Measurements from ENCODE around the gene PDIA5.
A peak's percentile ranks its signal among the peaks of the same experiment; 100 is the strongest.

The PDIA5 gene

GRCh38 chr3:123038751-123039150, 28.1 kb upstream of the PDIA5 start:
- Histone ChIP-seq H3K27ac (no peak overlapping the region), H3K4me3 (no peak overlapping the region)

GRCh38 chr3:123039178-123039577, 27.6 kb upstream of the PDIA5 start:
- H3K27ac ChIP-seq = no peak overlapping the region
- H3K4me3 ChIP-seq = no peak overlapping the region

- Histone ChIP-seq H3K4me3 (no peak overlapping the region), H3K27ac (no peak overlapping the region)
These were observed 24.4 kb upstream of the PDIA5 start for GRCh38 chr3:123042413-123042812.

GRCh38 chr3:123044981-123045763, 21.7 kb upstream of the PDIA5 start:
- Histone ChIP-seq H3K27ac (no peak overlapping the region), H3K4me3 (no peak overlapping the region)

GRCh38 chr3:123046262-123047061, 20.4 kb upstream of the PDIA5 start:
- H3K4me3 ChIP-seq = no peak overlapping the region
- H3K27ac ChIP-seq = no peak overlapping the region

- Histone ChIP-seq H3K27ac (no peak overlapping the region), H3K4me3 (no peak overlapping the region)
These were observed 19.8 kb upstream of the PDIA5 start for GRCh38 chr3:123047062-123047319.

GRCh38 chr3:123048480-123049237, 18.2 kb upstream of the PDIA5 start:
- Histone ChIP-seq H3K27ac (no peak overlapping the region), H3K4me3 (no peak overlapping the region)

- Histone ChIP-seq H3K27ac (no peak overlapping the region), H3K4me3 (no peak overlapping the region)
These were observed 16.2 kb upstream of the PDIA5 start for GRCh38 chr3:123050666-123051065.

- Histone ChIP-seq H3K4me3 (no peak overlapping the region), H3K27ac (no peak overlapping the region)
These were observed 13.7 kb upstream of the PDIA5 start for GRCh38 chr3:123053107-123053506.

GRCh38 chr3:123054109-123054778, 12.6 kb upstream of the PDIA5 start:
- no peak overlapping the region for H3K27ac ChIP-seq
- no peak overlapping the region for H3K4me3 ChIP-seq

- Histone ChIP-seq H3K27ac (no peak overlapping the region), H3K4me3 (no peak overlapping the region)
These were observed 11.9 kb upstream of the PDIA5 start for GRCh38 chr3:123054931-123055330.

- no peak overlapping the region for H3K27ac ChIP-seq
- no peak overlapping the region for H3K4me3 ChIP-seq
These were observed 11.5 kb upstream of the PDIA5 start for GRCh38 chr3:123055352-123055751.

GRCh38 chr3:123058505-123058904, 8.3 kb upstream of the PDIA5 start:
- H3K4me3 ChIP-seq = no peak overlapping the region
- H3K27ac ChIP-seq = no peak overlapping the region

GRCh38 chr3:123060054-123060453, 6.8 kb upstream of the PDIA5 start:
- Histone ChIP-seq H3K27ac (no peak overlapping the region), H3K4me3 (no peak overlapping the region)

GRCh38 chr3:123061856-123062255, 5.0 kb upstream of the PDIA5 start:
- Histone ChIP-seq H3K27ac (no peak overlapping the region), H3K4me3 (no peak overlapping the region)

GRCh38 chr3:123063034-123063433, 3.8 kb upstream of the PDIA5 start:
- Histone ChIP-seq H3K27ac (no peak overlapping the region), H3K4me3 (no peak overlapping the region)

- Histone ChIP-seq H3K27ac (no peak overlapping the region), H3K4me3 (no peak overlapping the region)
These were observed 2.3 kb upstream of the PDIA5 start for GRCh38 chr3:123064506-123064905.

GRCh38 chr3:123064914-123065313, 1.9 kb upstream of the PDIA5 start:
- no peak overlapping the region for H3K27ac ChIP-seq
- no peak overlapping the region for H3K4me3 ChIP-seq

- peak overlapping the region; percentile 56 to 80 (median 66) for H3K4me3 ChIP-seq
- H3K27ac ChIP-seq = peak overlapping the region in 10 of 21 experiments; percentile 53 to 89 (median 74)
These were observed 278 bp upstream of the PDIA5 start for GRCh38 chr3:123066599-123066895.

Measured in skin epidermis (tissue), 12 donors.